ENCODE data around the gene ST8SIA1. TPM values are rescaled to one million over a fixed set of nuclear protein-coding genes. Genes with fewer than 3 reads are reported as not detected.

The ST8SIA1 gene
- polyA plus RNA-seq, 3 donors = 5.2 to 7.0 (median 5.9) TPM

DNA sequence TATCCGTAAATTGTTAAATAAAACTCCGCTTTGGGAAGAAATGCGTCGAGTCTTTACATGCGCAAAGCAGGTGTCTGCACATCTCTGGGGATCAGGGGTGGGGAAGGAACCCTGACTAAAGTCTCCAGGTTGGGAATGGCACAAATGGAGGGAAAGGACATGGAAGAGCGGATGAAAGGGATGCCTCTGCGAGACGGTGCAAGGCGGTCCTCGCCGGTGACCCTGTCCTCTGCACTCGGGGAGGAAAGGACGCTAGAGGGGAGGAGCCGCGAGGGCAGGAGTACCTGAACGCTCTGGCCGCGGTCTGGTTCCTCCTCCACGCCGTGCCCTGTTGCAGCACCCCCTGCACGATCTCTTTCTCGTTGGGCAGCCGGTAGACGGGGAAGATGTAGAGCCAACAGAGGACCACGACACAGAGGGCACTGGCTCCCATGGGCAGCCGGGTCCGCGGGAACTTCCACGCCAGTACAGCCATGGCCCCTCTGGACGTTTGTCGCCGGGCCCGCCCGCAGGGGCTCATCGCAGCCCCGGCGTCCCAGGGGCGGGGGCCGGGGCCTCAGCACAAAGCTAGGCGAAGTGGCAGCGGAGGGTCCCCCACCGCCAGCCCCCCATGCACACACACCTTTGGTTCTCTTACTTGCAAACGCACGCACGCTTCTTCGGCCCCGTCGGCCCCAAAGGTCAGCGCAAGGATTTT is 646 bp downstream of the ST8SIA1 start:
- no peak for DNase-seq

DNA sequence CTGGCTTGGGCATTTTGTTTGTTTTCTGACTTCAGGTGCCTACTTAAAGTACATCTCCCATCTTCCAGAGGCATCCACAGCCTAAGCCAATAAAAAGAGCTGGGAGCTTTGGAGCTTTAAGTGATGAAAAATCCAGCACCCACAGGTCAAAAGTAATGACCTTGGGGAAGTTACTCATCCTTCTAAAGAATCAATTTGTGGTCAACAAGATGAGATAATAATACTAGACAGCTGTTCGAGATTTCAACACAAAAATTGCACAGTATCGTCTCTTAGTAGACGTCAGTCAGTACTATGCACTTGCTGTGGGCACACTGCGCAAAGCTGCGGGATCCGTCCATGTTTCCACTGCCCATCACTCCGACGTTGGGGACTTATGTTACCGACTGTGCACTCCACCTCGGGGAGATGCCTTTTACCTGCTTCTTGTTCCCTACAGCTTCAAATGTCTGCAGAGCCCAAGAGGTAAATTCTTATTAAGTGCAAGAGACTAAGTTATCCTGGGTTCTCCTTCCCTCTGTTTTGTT is 1.3 kb downstream of the ST8SIA1 start:
- DNase-seq = no peak

DNA sequence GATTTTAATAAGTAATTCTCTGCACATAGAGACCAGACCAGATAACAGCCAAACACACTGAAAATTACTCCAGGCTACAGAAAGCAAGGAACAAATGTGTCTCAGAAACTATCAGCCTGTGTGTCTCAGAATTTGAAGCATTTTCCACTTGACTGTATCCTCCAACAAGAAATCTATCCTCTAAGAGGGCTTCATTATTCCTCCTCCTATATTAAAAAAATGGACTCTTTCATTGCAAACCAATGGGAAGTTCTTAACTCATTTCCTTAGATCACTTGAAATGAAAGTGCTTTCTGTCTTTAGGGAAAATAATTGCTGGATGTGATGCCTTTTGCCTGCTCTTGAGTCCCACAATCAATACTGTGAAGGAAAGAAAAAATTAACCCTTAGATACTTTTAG is 2.3 kb downstream of the ST8SIA1 start:
- no peak for DNase-seq

DNA sequence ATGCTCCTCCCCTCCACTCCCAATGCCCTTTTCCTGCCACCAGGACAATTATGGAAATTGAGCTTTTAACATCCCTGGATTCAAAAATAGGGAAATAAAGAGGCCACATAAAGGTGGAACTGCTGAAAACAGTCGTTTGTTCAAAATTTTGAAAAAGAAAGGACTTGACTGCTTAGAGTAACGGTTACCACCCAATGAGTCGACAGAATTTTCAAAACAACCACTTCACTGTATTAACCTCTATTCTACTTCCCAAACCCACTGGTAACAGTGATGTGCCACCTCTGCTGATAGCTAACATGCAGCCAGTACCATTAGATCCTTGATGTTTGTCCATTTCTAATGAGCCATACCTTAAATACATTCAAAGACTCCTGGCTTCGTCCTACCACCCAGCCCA is 4.9 kb downstream of the ST8SIA1 start:
- DNase-seq = no peak

DNA sequence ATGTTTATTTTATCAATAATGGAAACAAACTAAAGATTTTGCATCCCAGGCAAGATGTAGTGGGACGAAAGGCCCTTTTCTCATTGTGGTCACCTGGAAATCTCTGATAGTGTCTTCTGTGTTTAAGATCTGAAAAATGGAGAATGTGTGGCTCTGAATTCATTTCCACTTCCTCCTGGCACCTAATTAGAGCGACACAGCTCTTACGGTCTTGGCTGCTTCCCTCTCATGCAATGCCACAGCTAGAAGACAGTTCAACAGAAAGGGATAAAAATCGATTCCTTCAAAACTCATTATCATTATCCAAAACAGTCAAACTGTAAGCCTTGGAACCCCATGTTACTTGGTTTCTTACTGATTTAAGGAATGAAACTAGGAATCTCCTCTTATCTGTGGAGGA is 9.3 kb downstream of the ST8SIA1 start:
- DNase-seq = no peak

DNA sequence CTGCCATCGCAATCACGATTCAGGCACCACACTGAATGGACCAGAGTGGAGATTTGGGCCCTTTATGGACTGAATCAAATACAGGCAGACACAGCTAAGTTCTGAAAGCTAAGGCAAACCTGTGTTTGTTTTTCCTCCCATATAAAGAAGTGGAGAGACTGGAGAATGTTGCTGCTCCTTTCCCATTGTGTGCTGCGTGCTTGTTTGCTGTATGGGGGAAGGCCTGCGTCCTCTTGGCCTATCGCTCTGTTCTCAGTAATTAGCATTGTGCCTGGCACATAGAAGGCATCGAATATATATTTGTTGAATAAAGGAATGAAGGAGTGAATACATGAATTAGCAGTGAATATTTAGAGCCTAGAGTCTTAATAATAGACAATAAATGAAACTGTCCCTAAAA is 12.4 kb downstream of the ST8SIA1 start:
- DNase-seq = no peak

DNA sequence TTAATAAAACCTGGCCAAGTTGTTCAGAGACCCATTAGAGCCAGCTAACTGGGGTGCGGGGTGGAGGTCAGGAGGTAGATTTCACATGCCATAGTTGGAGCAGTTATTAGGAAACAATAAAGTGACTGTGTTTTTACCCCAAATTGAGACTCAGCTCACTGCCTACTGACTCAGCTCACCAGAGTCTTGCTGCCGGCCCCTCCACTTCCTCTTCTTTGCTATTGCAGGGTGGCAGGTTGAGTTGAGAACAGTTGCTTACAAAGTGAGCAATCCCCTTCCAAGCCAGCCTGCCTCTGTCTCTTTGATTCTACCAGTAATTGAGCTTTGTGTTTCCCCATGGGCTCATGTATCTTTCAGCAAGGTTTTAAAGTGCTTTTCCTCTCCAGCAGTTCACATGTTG is 12.9 kb downstream of the ST8SIA1 start:
- no peak for DNase-seq

DNA sequence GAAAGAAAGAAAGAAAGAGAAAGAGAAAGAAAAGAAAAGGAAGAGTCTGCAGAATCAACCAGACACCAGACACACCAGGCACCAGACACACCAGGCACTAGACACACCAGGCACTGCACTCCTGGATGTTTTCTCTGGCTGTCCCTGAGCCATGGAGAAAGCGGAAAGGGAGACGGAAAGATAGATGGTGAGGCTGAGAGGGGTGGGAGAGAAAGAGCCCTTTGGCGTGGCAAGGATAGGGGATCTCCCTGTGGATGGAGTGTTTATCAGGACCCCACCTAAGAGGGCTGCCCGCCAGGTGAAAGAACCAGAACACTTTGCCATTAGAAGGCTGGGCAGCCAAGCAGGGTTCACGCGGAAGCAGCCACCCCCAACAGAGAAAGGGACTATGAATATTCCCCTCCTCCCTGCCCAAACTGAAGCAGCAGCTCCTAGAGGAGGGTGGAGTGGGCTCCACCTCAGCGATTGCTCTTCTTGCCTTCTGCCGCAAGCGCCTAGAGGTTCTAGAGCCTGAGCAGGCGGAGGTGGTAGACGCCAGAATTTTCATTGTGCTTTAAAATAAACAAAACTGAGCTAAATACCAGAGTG is 13.4 kb downstream of the ST8SIA1 start:
- DNase-seq = no peak

DNA sequence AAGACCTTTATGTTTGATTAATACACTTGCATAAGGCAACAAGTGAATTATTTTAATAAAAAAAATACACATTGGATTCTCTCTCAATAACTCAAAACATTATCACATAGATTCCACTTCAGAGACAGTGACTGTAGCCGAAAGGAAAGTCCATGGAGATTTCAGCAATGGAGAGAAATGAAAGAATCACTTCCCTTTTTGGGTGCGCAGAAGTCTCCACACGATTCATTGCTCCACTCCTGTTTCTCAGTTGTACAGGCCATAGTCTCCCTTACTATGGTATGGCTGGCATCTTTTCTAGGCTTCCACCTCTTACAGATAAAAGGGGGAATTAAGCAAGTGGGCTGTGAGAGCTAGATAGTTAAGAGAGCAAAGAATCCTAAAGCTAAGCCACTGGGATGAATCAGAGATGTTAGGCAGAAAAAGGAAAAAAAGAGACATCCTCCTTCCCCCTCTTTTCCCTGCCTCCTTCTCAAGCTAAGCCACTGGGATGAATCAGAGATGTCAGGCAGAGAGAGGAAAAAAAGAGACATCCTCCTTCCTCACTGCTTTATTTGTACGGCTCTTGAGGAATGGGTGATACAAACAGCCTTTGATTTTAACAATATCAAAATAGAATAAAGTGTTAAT is 16.3 kb downstream of the ST8SIA1 start:
- no peak for DNase-seq

DNA sequence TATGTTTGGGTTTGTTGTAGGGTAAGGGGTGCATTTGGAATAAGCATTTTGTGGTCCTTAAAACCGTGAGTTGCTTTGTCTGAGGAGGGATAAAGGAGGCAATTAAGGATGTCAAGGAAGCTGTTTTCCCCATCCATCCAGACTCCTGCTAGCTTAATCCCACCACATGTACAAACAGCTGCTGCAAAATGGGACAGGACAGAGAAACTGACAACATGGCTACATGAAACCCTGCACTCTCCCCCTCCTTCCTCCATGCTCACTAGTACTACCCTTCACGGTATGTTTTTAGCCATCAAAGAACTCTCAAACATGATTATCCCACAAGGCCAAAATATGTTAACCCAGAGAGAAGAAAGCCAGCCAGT is 20.6 kb downstream of the ST8SIA1 start:
- no peak for DNase-seq

DNA sequence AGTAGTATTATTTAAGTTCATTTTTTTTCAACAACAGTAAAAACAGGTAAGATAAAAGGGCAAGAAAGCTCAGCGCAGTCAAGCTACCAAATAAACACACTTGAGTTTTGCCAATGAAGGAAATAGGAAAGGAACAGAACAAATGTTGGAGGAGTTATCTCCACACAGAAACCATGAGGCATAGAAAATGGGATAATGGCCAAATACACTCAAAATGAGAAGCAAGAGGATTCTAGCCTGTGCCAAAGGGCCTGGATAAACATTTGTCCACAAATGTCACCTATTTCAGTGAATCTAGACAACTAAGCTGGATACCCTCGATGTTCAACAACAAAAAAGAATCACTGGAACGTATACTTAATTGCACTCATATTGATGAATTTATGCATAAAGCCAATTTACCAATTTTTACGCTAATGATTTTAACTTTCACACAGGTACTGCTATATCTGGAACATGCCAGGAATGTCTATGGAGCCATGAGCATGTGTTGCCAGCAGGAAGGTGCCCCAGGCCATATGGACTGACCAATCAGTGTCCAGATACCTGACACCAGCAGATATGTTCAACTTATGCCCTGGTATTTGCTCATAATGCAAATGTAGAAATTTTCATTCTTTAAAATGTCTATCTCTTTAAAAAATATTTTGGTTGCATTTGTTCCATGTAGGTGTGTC is 21.1 kb downstream of the ST8SIA1 start:
- no peak for DNase-seq

DNA sequence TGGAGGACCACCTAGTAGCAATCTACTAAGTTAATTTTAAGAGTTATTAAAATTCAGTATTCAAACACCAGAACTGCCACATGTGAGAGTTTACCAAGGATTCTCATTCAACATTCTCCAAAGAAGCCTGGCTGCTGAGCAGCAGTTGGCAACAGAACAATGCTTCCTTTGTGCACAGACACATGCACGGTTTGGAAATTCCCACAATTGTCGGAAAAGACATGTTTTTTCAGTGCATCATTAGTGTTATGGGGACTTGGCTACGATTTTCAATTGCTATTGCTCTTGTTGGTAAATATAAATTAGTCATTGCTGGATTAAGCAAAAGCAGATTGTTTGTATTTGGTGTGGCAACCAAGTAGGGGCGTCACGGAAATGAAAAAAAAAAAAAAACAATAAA is 22.2 kb downstream of the ST8SIA1 start:
- DNase-seq = no peak

DNA sequence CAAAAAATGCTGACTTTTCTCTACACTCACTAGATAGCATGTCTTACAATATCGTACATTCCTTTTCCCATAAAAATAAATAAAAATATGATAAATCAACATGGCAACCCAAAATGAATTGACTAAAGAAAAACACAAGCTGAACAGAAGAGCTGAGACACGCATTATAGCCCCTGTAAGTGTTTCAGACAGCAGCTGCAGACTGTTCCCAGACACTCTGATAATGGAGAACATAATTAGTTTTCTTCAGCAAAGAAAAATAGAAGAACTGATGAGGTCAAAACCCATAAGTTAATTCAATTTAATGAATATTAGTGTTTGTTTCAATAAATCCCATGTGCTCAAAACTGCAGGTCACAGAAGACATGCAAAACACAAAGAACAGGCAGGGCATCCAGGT is 23.8 kb downstream of the ST8SIA1 start:
- DNase-seq = no peak

DNA sequence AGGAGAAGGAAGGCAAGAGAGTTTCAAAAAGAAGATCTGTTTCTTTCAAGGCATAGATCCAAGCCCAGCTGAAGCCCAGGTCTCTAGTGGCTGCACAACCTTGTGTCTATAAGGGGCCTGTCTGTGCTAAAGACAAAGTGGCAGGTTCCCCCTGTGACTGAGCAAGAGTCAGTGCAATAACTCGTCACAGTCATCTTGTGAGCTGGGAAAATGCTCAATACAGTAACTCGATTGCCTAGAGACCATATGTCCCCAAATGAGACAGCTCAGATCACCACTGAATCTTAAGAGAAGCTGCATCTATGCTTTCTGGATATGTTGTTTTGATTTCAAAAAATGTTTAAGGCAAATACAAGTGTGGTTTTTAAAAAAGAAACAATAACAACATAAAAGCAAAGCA is 24.2 kb downstream of the ST8SIA1 start:
- DNase-seq = no peak

DNA sequence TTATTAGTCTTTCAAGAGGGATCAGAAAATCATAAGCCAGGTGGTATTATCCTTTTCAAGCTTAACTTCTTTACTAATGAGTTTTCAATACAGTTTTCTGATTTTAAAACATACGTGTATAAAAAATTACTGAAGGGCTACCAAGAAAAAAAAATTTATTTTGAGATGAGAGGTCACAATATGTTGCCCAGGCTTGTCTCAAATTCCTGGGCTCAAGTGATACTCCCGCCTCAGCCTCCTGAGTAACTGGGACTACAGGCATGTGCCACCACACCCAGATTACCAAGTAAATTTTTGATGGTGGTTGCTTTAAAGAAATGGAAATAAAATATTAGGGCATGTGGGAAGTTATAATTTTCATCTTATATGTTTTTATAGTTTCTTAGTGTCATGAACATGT is 26.7 kb downstream of the ST8SIA1 start:
- DNase-seq = no peak

DNA sequence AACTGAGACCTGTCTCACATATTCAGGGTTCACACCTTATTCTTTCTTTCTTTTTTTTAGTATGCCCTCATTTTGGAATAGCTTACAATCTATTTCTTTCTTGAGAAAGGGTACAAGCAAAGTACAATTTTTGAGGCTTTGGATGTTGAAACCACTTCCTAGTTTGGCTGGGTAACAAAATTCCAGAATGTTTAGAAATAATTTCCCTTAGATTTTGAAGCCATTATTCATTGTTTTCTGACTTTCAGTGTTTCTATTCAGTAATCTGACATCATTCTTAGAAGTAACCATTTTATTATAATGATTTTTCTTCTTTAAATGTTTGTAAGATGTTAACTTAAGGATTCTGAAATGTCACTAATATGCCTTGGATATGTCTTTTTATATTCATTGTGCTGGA is 28.2 kb downstream of the ST8SIA1 start:
- DNase-seq = no peak

DNA sequence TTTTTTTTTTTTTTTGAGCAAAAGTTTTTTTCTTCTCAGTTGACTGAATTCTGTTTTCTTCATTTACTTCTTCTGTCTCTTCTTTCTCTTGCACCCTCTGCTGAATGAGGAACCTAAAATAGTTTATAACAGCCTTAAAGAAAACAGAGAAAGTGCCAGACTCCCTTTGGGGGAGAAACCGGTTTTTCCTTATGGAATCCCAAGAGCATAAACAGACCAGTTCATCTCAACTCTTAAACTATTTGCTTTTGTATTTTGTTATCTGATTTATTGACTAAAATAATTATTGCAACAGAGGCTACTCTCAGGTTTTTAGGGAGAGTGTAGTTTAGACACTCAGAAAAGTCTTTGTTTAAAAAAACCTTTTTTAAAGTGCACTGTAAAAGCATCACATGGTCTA is 30.2 kb downstream of the ST8SIA1 start:
- DNase-seq = no peak

DNA sequence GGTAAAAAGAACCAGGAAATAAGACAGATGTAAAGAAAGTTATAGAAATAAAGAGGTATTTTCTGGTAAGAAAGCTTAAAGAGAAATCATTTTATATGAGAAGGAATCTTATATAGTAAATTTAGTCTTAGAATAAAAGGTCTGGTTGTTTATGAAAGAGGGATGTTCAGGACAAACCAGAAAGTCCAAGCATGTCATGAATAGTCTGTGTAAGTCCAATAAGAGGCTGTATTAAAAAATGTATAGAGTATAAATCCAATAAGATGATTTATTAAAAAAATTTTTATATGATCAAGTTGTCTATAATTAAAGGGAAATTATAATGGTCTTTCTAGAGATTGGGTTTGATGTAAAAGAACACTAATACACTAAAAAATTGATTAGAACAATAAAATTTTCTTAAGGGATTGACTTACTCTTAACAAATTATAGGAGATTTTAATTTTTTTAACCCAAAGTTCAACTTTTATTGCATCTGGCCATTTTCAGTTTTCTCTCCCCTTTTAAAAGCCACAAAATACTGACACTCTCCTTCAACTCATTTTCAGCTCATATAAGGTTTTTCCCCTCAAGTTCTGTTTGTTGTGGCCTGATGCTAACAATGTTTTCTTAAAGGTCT is 35.1 kb downstream of the ST8SIA1 start:
- DNase-seq = no peak

DNA sequence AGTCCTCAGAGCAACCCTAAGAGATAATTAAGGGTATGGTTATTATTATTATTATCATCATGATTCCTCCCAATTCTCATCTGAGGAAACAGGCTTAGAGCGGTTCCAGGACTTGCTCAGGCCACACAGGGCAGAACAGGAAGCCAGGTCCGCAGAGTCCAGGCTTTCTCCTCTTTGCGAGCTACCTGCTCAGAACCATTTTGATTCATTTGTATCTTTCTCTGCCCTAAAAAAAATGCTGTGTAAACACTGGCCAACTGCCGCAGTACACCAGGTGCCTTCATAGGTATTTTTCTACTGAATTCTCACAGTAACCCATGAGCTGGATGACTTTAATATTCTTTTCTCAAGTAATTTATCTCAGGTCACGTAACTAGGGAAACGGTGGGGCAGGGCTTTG is 45.3 kb downstream of the ST8SIA1 start:
- no peak for DNase-seq

DNA sequence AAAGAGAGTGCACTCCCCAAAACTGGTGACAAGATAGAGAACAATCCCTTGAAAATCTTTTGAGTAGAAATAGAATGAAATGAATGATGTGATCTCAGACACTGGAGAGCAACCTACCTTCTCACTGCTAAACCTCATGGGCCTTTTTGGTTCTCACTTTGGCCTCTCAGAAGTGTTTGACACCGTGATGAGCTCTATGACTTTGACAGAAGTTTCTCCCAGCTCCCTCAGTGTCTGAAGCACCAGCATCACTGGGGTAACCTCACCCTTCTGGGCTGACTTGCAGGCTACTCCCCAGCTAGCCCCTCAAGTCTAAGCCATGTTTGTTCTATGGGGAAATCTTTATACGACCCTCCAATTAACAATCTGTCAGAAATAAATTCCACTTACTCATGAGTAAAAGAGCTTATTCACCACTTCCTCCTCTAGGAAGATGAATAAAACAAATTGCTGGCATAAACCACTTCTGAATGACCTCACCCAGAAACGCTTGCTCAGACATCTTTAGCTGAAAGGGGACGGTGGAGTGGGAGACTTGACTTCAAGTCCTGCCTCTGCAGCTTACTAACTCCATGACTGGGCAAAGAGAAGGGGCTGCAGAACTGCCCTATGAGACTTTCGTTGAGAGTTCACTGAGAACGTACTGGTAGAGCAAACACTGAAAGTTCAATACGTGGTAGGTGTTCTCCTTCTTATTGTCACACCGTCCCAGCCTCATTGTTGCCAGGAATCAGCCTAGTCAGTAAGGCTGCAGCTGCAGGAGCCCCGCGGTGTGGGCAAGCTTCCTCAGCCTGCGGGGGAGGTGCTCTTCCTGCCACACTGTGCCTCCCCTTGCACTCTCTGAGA is 46.5 kb downstream of the ST8SIA1 start:
- no peak for DNase-seq

DNA sequence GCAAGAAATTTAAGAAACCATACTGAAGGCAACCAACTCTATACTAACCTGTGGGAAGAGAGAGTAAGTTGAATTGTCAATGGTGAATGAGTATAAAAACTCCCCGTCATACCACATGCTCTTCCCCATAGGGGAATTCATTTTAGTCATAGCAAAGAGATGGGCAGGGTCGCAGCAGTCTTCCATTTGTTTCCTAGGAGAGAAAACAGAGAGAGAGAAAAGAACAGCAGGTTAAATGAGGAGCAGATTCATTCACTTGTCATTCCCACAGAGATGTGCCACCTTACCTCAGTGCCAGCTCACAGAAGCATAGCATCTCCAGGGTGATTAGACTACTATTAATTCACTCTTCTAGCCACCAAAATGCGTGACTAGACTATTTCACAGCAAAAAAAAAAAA is 47.4 kb downstream of the ST8SIA1 start:
- DNase-seq = no peak

DNA sequence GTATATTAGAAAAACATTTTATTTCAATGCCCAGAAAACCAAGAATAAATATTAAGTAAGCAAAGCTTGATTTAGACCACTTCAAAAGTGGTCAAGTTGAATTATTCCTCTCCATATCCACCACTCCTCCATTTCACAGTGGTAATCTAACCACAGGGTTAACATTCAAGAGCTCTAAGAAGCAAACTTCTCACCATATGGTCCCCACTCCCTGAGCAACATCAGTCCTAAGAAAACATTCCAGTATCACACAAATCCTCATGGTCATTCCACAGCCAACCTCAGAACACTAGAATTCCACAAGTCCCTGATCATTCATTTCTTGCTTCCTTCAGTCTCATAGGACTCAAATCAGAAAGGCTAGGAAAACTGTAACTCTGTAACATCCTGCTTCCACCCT is 47.9 kb downstream of the ST8SIA1 start:
- no peak for DNase-seq
